Ovary (tissue), 9 donors: Measurements from ENCODE around the gene WDR38. TPM values are rescaled to one million over a fixed set of nuclear protein-coding genes. Genes with fewer than 3 reads are reported as not detected.

Experiments
- DNase-seq, 5 donors: peaks; one replicate each; pipeline ENCODE4 v3.0.0-alpha.2; 2019 to 2020
- H3K27ac ChIP-seq, 2 donors: fragments of 200-600 bp; one replicate each; pipeline versions ENCODE4 v1.5.1 to v1.8.0; 2019 to 2022
- H3K27me3 ChIP-seq: fragments of 200-600 bp; one replicate; pipeline ENCODE4 v1.8.0; 2022
- H3K36me3 ChIP-seq: fragments of 200-600 bp; sonication (generic); one replicate; pipeline ENCODE4 v1.5.1; 2019
- H3K4me1 ChIP-seq: one replicate; pipeline ENCODE4 v1.8.1; 2013; ENCODE audit warnings: mild to moderate bottlenecking, moderate library complexity; ENCODE audit not compliant: insufficient read depth
- H3K4me3 ChIP-seq: fragments of 200-600 bp; sonication (generic); one replicate; pipeline ENCODE4 v1.5.1; 2017
- H3K9me3 ChIP-seq, 2 donors: fragments of 200-600 bp in 1 of 2; sonication (generic) in 1 of 2; one replicate each; pipeline versions ENCODE4 v1.5.1 to v1.8.1; 2013 to 2019; ENCODE audit warnings: mild to moderate bottlenecking in 1 of 2, moderate library complexity in 1 of 2
- EP300 ChIP-seq: sonication (generic); formaldehyde crosslinking; IDR thresholded peaks from one replicate; pipeline ENCODE4 v1.6.1; 2017; ENCODE audit warnings: antibody characterized with exemption
- POLR2A ChIP-seq: fragments of 450-650 bp; IDR thresholded peaks from one replicate; pipeline ENCODE4 v1.6.1; 2017; ENCODE audit warnings: antibody characterized with exemption, mild to moderate bottlenecking, moderate library complexity
- WGBS, 3 donors: extraction: QIAGEN DNeasy Blood & Tissue Kit in 1 of 3; methylation state at CpG; one replicate each; pipeline versions ENCODE4 v1.1.5 to v1.1.7; 2013 to 2017; 5-methylcytosine and 5-hydroxymethylcytosine counted together
- intact Hi-C, 4 donors: fragments of 100-400 bp; cut with DNase I; formaldehyde crosslinking; loops; one replicate each; pipeline versions ENCODE4 v1.11.0 to v1.15.1; 2022 to 2023
- polyA plus RNA-seq, 2 donors: library from polyadenylated mRNA; stranded (reverse); fragments of 200-250 nt in 1 of 2; fragments of 350-450 nt in 1 of 2; fragmentation: Illumina TruSeq in 1 of 2; extraction: RNeasy Lipid Tissue Mini Kit (QIAGEN cat#74804) in 1 of 2; gene quantifications; one replicate each; pipeline ENCODE4 v1.2.3, GENCODE V29; 2013 to 2014
- total RNA-seq, 7 donors: library from RNA; depleted of rRNA in 2 of 7; stranded (reverse); fragments of >200 nt in 2 of 7; fragmentation: NEBNext Ultra II Directional in 3 of 7; extraction: Animal tissue kit (Norgen Biotek cat#: 25700) in 3 of 7; gene quantifications; one replicate each; pipeline versions ENCODE4 v1.1.0 to v1.2.4, GENCODE V29; 2016 to 2023
- TF ChIP-seq, protein P1 (sequence below), 3 donors: fragments of 450-650 bp in 2 of 3; fragments of 200-600 bp in 1 of 3; IDR thresholded peaks; one replicate each; pipeline versions ENCODE4 v1.5.1 to v1.8.0; 2016 to 2022; ENCODE audit warnings: antibody characterized with exemption in 3 of 3, mild to moderate bottlenecking in 1 of 3
- donor health status: DM: no; HTN: no; CAD: no; lungs with moderate emphysema.
- donor health status: DM: no; HTN: no; CAD: no.
- donor health status: Bipolar disorder and iron deficiency.
- donor health status: DM: yes; HTN: yes; CAD: no.
- donor health status: DM: no; HTN: no; CAD: no.
- donor health status: DM: yes; HTN: yes; CAD: no.

Gene WDR38
- total and polyA plus RNA-seq, 9 donors, result 0.94 to 22.5 (median 1.4) TPM; not detected in 5

DNA sequence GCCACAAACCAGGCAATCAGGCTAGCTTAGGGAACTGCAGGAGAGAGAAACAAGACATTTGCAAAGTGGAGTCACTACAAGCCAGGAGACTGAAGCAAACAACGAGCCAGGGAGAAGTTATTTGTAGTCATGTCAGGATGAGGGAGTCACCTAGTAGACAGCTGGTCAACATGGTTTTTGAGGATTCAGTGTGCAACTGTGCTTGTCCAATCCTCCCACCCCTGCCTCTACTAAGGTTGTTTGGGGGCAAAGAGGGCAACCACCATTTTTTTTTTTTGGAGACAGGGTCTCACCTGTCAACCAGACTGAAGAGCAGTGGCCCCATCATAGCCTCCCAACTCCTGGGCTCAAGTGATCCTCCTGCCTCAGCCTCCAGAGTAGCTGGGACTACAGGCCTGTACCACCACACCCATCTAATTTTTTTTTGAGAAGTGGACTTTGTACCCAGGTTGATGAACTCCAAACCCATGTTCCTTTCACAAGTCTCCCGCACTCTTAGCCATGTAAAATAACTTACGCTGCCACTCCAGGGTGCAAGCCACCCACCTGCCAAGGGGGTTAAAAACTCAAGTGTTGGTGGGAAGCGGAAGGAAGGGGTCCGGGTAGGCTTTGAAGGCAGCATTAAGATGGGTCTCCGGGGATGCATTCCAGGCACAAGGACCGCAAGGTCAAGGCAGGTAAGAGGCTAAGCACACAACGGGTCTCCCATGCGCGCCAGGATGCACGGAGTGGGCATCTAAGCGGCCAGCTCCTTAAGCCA is 7.5 kb downstream of the WDR38 start:
- H3K36me3 ChIP-seq, result no peaks in the 10 kb centered on the region
- WGBS, 3 donors, result 6 to 8% (median 7%) methylated on average over 12 of the region's 12 CpGs

DNA sequence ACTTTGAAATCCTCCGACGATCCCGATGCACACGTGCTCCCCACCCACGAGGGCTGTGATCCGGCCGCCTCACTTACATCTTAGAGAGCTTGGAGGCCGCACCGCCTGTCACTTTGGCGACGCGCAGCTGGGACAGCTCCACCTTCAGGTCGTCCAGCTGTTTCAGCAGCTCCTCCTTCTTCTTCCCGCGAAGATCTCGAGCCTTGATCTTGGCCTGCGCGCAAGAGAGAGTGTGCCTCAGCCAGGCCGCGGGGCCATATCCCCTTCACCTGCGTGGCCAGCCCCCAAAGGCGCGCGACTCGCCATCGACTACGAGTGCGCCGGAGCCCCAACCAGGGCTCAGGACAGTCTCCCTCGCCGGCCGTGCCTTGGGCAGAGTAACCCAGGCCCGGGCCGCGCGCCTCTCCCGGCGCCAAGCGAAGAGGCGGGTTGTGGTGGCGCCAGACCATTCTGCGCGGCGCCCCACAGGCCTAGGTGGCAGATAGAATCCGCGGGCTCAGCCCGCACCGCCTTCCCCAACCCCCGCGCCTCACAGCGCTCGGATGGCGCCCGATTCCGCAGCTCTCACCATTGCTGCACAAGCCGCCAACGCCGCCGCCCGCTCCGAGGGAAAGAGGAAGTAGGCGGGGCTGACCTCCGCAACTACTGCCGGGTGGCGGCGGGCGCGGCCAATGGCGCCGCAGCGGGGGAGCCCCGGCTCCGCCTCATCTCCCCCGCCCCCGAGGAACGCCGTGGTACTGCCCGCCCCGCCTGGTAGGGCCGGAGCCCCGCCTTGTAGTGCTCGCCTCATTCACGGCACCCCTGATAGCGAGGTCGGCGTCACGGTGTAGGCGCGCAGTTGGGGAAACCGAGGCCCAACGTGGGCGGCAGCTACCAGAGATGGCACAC is 8.3 kb downstream of the WDR38 start, which contains the start of the genes ARPC5L and RPL35:
Gene ARPC5L (plus strand): TSS at position 789 of the 888 bp plus-strand sequence. CDS start 7,161 bp downstream, outside the sequence.
Gene RPL35 (minus strand): TSS at position 616 of the 888 bp plus-strand sequence. CDS start 45 bp downstream, at position 571.
- H3K9me3 ChIP-seq, result no peaks in the 10 kb centered on the region
- peak within 1 kb of the TSS; percentile 49 for H3K4me3 ChIP-seq
- H3K36me3 ChIP-seq, result no peaks in the 10 kb centered on the region
- peaks cover 6% of the 10 kb centered on the region for H3K4me1 ChIP-seq
- peak; percentile 92 to 96 (median 94) for DNase-seq
- 0% methylated on average over 64 to 92 of the region's 92 CpGs for WGBS, 3 donors
- intact Hi-C loops, result loop anchor here in 1 of 4 donors (10.0 kb wide), 1 partner anchor 283 kb away; the partner anchor contains the start of gene SCAI
- peak within 1 kb of the TSS; percentile 47 to 76 for H3K27ac ChIP-seq
- TF ChIP-seq, protein P1, sequence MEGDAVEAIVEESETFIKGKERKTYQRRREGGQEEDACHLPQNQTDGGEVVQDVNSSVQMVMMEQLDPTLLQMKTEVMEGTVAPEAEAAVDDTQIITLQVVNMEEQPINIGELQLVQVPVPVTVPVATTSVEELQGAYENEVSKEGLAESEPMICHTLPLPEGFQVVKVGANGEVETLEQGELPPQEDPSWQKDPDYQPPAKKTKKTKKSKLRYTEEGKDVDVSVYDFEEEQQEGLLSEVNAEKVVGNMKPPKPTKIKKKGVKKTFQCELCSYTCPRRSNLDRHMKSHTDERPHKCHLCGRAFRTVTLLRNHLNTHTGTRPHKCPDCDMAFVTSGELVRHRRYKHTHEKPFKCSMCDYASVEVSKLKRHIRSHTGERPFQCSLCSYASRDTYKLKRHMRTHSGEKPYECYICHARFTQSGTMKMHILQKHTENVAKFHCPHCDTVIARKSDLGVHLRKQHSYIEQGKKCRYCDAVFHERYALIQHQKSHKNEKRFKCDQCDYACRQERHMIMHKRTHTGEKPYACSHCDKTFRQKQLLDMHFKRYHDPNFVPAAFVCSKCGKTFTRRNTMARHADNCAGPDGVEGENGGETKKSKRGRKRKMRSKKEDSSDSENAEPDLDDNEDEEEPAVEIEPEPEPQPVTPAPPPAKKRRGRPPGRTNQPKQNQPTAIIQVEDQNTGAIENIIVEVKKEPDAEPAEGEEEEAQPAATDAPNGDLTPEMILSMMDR (IDR thresholded peaks at IDR 0.05), result peak in 2 of 3 donors; percentile 15 to 24
- peak; percentile 88 for TF ChIP-seq POLR2A
- TF ChIP-seq EP300, result no peak
- no peaks in the 10 kb centered on the region for H3K27me3 ChIP-seq

More for the DNA sequence above, 7.5 kb downstream of the WDR38 start:
- no peak for TF ChIP-seq POLR2A
- TF ChIP-seq, protein P1 (IDR thresholded peaks at IDR 0.05), result no peak
- no peak for TF ChIP-seq EP300
- Histone ChIP-seq H3K4me1 (peaks cover 6% of the 10 kb centered on the region), H3K27me3 (no peaks in the 10 kb centered on the region), H3K4me3 (peak overlapping the region; percentile 49), H3K27ac (peak overlapping the region; percentile 47 to 76), H3K9me3 (no peaks in the 10 kb centered on the region)
- intact Hi-C loops, result loop anchor here in 1 of 4 donors (10.0 kb wide), 1 partner anchor 284 kb away; the partner anchor contains the start of gene SCAI
- no peak for DNase-seq

DNA sequence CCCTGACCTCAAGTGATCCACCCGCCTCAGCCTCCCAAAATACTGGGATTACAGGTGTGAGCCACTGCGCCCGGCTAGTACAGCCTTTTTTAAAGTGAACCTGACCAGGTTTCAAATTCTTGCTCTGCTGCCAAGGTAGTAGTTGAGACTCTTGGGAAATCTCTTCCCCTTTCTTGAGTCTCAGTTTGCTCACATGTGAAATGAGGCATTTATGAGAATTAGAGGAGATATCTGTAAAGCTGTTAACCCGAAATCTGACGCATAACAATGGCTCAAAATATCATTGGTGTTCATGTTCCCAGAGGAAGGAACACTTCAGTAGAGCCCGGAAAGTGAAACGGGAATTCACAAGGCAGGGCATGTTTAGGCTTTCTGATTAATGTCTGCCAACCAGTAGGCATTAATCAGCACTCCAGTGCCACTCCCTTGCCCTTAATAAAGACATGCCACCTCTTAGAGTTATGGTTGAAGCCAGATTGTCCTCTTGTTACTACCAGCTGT is 10.2 kb downstream of the WDR38 start:
- 63 to 67% (median 67%) methylated on average over 7 of the region's 7 CpGs for WGBS, 3 donors
- H3K4me1 ChIP-seq, result peaks cover 10% of the 10 kb centered on the region
- H3K4me3 ChIP-seq, result no peak overlapping the region
- no peaks in the 10 kb centered on the region for H3K9me3 ChIP-seq
- no peak for TF ChIP-seq EP300
- TF ChIP-seq POLR2A, result no peak
- TF ChIP-seq, protein P1 (IDR thresholded peaks at IDR 0.05), result no peak
- no peak for DNase-seq
- H3K36me3 ChIP-seq, result no peaks in the 10 kb centered on the region
- no peaks in the 10 kb centered on the region for H3K27me3 ChIP-seq
- intact Hi-C loops, result loop anchor here in 1 of 4 donors (10.0 kb wide), 1 partner anchor 281 kb away; the partner anchor contains the start of gene SCAI
- H3K27ac ChIP-seq, result no peak overlapping the region
